ENCODE data around the gene ANP32B. TPM values are rescaled to one million over a fixed set of nuclear protein-coding genes. Genes with fewer than 3 reads are reported as not detected.
"Not testable (repeated sequence)": the region's sequence is repeated elsewhere in the genome, so short reads cannot be mapped to it uniquely, and the experiment has no call there.

Gene ANP32B
- total RNA-seq, 2 experiments from 2014 or later, result 397 to 405 TPM

DNA sequence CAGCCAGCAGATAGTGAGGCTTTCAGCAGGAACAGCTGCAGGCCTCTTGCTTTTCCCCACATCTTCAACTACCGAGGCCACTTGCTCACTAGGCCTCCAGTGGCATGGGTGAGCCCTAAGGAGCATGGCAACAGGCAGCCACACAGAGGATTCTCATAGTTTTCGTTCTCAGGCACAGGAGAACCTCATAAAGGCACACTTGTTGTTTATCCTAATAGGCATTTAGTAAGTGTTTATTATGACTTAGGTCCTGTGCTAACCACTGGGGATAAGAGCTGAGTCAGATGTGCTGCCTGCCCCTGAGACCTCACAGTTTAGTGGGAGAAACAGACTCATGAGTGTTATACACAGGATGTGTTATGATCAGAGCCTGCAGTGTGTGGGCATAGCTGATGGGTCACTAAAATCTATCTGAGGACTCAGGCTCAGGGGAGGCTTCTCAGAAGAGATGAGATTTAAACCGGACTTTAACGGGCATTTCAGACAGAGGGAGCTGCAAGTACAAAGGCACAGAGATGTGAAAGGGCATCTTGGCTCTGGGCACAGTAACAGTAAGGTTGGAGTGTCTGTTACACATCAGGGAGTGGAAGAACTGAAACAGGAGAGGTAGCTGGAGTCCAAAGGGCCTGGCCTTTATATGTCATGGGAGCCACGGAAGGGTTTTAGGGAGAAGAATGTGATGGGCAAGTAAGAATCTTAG, 24.2 kb upstream of the ANP32B start:
- DNase-seq, result no peak
- H3K36me3 Mint-ChIP-seq, result no peaks in the 10 kb centered on the region

GRCh38 chr9:97959585-97959984, 23.6 kb upstream of the ANP32B start:
- Mint-ChIP-seq H3K4me3 (no peak overlapping the region), H3K27ac (no peak overlapping the region), H3K36me3 (no peaks in the 10 kb centered on the region), H3K4me1 (peaks cover 6% of the 10 kb centered on the region), H3K27me3 (no peaks in the 10 kb centered on the region), H3K9me3 (no peaks in the 10 kb centered on the region)
- DNase-seq, result no peak

More for the DNA sequence above, 24.2 kb upstream of the ANP32B start:
- H3K27me3 Mint-ChIP-seq, result no peaks in the 10 kb centered on the region
- no peak overlapping the region for H3K27ac Mint-ChIP-seq
- no peak overlapping the region for H3K4me3 Mint-ChIP-seq
- peaks cover 6% of the 10 kb centered on the region for H3K4me1 Mint-ChIP-seq
- no peaks in the 10 kb centered on the region for H3K9me3 Mint-ChIP-seq

DNA sequence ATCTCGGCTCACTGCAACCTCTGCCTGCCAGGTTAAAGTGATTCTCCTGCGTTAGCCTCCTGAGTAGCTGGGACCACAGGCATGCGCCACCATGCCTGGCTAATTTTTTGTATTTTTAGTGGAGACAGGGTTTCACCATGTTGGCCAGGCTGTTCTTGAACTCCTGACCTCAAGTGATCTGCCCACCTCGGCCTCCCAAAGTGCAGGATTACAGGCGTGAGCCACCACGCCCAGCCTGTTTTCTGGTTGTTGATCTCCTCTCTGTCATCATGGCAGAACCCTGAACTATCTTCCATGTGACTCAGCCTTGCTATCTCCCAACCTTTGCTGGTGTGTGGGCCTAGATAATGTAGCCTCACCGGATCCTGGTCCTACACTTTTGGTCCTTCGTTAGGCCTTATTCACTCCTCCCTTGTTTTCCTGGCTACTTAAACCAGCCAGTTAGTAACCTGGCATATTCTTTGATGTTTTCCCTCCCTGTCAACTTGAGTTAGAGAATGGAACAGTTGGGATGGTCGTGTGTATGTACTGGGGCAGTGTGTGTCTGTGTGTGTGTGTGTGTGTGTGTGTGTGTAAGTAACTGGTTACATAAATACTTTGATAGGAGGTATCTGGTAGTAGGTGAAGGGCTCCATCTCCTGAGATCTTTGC, 22.3 kb upstream of the ANP32B start:
- H3K4me3 Mint-ChIP-seq, H3K27me3 Mint-ChIP-seq: not testable (repeated sequence)

GRCh38 chr9:97961361-97961760, 21.8 kb upstream of the ANP32B start:
- no peak overlapping the region for H3K27ac Mint-ChIP-seq
- no peak for DNase-seq
- no peaks in the 10 kb centered on the region for H3K27me3 Mint-ChIP-seq
- peaks cover 4% of the 10 kb centered on the region for H3K4me1 Mint-ChIP-seq
- no peaks in the 10 kb centered on the region for H3K9me3 Mint-ChIP-seq
- no peaks in the 10 kb centered on the region for H3K36me3 Mint-ChIP-seq
- H3K4me3 Mint-ChIP-seq, result no peak overlapping the region

More for the DNA sequence above, 22.3 kb upstream of the ANP32B start:
- not testable (repeated sequence) for H3K4me1 Mint-ChIP-seq, H3K36me3 Mint-ChIP-seq, H3K9me3 Mint-ChIP-seq, H3K27ac Mint-ChIP-seq, DNase-seq

DNA sequence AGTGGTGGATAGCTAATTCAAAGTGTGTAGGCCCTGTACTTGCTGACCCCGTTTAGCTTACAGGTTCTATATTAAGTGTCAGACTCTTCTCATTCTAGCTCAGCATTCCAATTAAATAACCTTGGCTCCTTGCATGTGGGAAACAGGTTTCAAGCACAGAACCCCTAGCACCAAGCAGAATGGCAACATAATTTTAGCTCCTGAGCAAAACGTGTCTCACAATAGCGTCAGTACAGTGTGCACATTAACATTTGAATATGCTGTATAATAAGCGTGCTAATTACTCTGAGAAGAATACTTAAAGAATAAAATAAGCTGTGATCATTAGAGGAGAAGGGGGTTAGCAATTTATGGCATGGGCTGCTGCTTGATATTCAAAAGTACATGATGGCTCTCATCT, 21.0 kb upstream of the ANP32B start:
- Mint-ChIP-seq H3K27ac (no peak overlapping the region), H3K9me3 (no peaks in the 10 kb centered on the region), H3K27me3 (no peaks in the 10 kb centered on the region), H3K4me1 (peaks cover 3% of the 10 kb centered on the region), H3K4me3 (no peak overlapping the region), H3K36me3 (no peaks in the 10 kb centered on the region)
- no peak for DNase-seq

GRCh38 chr9:97962575-97962974, 20.6 kb upstream of the ANP32B start:
- Mint-ChIP-seq H3K36me3 (no peaks in the 10 kb centered on the region), H3K4me1 (peaks cover 3% of the 10 kb centered on the region), H3K9me3 (no peaks in the 10 kb centered on the region), H3K27ac (no peak overlapping the region), H3K4me3 (no peak overlapping the region), H3K27me3 (no peaks in the 10 kb centered on the region)
- no peak for DNase-seq

DNA sequence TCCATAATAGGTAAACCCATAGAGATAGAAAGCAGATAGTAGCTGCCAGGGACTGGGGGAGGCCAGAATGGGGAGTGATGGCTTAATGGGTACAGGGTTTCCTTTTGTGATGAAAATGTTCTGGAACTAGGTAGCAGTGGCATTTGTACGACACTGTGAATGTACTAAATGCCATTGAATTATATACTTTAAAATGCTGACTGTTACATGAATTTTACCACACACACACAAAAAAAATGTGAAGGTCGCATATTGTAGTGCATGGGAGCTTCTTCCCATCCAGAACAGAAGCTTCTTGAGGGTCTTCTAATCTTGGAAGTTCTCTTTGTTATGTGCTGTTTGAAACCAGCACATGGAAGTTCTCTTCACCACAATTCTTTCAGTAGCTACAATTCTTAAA, 19.9 kb upstream of the ANP32B start:
- no peak overlapping the region for H3K4me3 Mint-ChIP-seq
- DNase-seq, result no peak
- H3K9me3 Mint-ChIP-seq, result no peaks in the 10 kb centered on the region
- peaks cover 3% of the 10 kb centered on the region for H3K4me1 Mint-ChIP-seq
- no peak overlapping the region for H3K27ac Mint-ChIP-seq
- H3K36me3 Mint-ChIP-seq, result no peaks in the 10 kb centered on the region
- H3K27me3 Mint-ChIP-seq, result no peaks in the 10 kb centered on the region

DNA sequence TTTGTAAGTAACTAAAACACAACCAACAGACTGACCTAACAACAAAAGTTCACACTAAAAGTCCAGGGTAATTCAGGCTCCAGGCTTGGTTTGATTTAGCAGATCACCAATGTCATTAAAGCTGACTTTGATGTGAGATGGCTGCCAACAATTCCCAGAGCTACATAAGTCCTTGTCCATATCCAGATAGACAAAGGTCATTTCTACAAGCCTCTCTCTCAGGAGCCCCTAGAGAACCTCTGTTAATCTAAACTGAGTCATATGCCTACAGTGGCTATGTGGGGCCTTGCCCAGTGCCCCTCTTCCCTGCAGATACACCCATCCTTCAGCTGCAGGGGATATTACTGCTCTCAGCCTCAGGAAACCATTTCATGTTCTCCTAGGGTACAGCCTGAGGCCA, 18.2 kb upstream of the ANP32B start:
- no peak for DNase-seq
- Mint-ChIP-seq H3K36me3 (no peaks in the 10 kb centered on the region), H3K27ac (no peak overlapping the region), H3K4me1 (peaks cover 4% of the 10 kb centered on the region), H3K9me3 (no peaks in the 10 kb centered on the region), H3K27me3 (no peaks in the 10 kb centered on the region), H3K4me3 (no peak overlapping the region)

DNA sequence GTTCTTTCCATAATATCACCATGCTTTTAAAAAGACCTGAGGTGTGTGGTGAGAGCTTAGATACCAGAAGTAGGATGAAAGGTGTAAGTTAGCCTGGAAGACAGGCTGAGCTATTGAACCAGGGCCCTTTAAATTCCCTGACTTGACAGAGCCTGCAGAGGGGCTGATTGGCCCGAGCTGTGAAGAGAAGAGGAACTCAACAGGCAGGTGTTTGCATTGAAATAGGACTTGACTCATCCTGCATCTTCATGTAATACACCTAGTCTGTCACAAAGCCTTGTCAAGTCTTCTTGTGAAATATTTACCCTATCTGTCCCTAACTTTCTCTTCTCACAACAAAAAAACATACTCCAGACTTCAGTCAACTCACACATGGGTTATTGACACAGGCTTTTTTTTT, 16.6 kb upstream of the ANP32B start:
- Mint-ChIP-seq H3K4me3 (no peak overlapping the region), H3K36me3 (no peaks in the 10 kb centered on the region), H3K9me3 (no peaks in the 10 kb centered on the region), H3K27ac (no peak overlapping the region), H3K4me1 (peaks cover 12% of the 10 kb centered on the region), H3K27me3 (no peaks in the 10 kb centered on the region)
- DNase-seq, result no peak

- no peak overlapping the region for H3K27ac Mint-ChIP-seq
- no peaks in the 10 kb centered on the region for H3K36me3 Mint-ChIP-seq
- H3K9me3 Mint-ChIP-seq, result no peaks in the 10 kb centered on the region
- no peak overlapping the region for H3K4me3 Mint-ChIP-seq
- no peak for DNase-seq
- H3K27me3 Mint-ChIP-seq, result no peaks in the 10 kb centered on the region
- peaks cover 12% of the 10 kb centered on the region for H3K4me1 Mint-ChIP-seq
Observed at GRCh38 chr9:97969014-97969413, 14.1 kb upstream of the ANP32B start.

- H3K9me3 Mint-ChIP-seq, result peaks cover under 1% of the 10 kb centered on the region
- no peak overlapping the region for H3K27ac Mint-ChIP-seq
- peak overlapping the region; percentile 51 for H3K4me3 Mint-ChIP-seq
- peaks cover 12% of the 10 kb centered on the region for H3K4me1 Mint-ChIP-seq
- no peak for DNase-seq
- H3K36me3 Mint-ChIP-seq, result peaks cover 1% of the 10 kb centered on the region
- H3K27me3 Mint-ChIP-seq, result no peaks in the 10 kb centered on the region
Observed at GRCh38 chr9:97970165-97970564, 13.0 kb upstream of the ANP32B start.

DNA sequence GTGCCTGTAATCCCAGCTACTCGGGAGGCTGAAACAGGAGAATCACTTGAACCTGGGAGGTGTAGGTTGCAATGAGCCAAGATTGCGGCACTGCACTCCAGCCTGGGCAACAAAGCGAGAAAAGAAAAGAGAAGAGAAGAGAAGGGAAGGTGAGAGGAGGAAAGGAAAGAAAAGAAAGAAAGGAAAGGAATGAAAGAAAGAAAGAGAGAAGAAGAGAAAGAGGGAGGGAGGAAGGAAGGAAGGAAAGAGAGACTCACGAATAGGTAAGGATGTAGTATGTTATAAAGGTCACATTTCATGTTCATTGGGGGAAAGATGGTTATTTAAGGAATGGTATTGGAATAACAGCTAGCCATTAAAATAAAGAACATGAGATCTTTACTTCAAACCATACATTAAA, 10.4 kb upstream of the ANP32B start:
- Mint-ChIP-seq H3K9me3 (peaks cover 2% of the 10 kb centered on the region), H3K27ac (no peak overlapping the region), H3K36me3 (peaks cover 3% of the 10 kb centered on the region), H3K27me3 (no peaks in the 10 kb centered on the region), H3K4me1 (peaks cover 12% of the 10 kb centered on the region), H3K4me3 (no peak overlapping the region)
- no peak for DNase-seq

- no peaks in the 10 kb centered on the region for H3K27me3 Mint-ChIP-seq
- no peak for DNase-seq
- peaks cover 2% of the 10 kb centered on the region for H3K9me3 Mint-ChIP-seq
- H3K4me3 Mint-ChIP-seq, result no peak overlapping the region
- peaks cover 3% of the 10 kb centered on the region for H3K36me3 Mint-ChIP-seq
- no peak overlapping the region for H3K27ac Mint-ChIP-seq
- peaks cover 17% of the 10 kb centered on the region for H3K4me1 Mint-ChIP-seq
Observed at GRCh38 chr9:97975376-97975775, 7.8 kb upstream of the ANP32B start.

DNA sequence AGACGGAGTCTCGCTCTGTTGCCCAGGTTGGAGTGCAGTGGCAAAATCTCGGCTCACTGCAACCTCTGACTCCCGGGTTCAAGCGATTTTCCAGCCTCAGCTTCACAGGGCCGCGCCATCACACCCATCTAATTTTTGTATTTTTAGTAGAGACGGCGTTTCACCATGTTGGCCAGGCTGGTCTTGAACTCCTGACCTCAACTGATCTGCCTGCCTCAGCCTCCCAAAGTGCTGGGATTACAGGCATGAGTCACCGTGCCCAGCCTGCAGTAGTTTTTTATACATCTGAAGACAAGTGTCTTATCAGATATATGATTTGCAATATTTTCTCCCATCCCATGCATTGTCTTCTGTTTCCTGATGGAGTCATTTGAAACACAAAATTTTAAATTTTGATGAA, 6.5 kb upstream of the ANP32B start:
- not testable (repeated sequence) for DNase-seq, H3K9me3 Mint-ChIP-seq, H3K27ac Mint-ChIP-seq, H3K4me3 Mint-ChIP-seq, H3K36me3 Mint-ChIP-seq, H3K27me3 Mint-ChIP-seq
- H3K4me1 Mint-ChIP-seq, result peaks cover 25% of the 10 kb centered on the region

GRCh38 chr9:97978371-97979130, 4.6 kb upstream of the ANP32B start:
- H3K36me3 Mint-ChIP-seq, result peaks cover 3% of the 10 kb centered on the region
- no peak for DNase-seq
- no peaks in the 10 kb centered on the region for H3K27me3 Mint-ChIP-seq
- H3K27ac Mint-ChIP-seq, result no peak overlapping the region
- H3K4me1 Mint-ChIP-seq, result peaks cover 32% of the 10 kb centered on the region
- H3K4me3 Mint-ChIP-seq, result no peak overlapping the region
- peaks cover 2% of the 10 kb centered on the region for H3K9me3 Mint-ChIP-seq
